NCI-H2196 (cell line): ENCODE measurements around the gene SLN.

Source experiments
- DNase-seq: peaks from one replicate; lab custom pipeline; 2025; ENCODE audit not compliant: unreplicated experiment; lab: John Stamatoyannopoulos, UW

The SLN gene

DNA sequence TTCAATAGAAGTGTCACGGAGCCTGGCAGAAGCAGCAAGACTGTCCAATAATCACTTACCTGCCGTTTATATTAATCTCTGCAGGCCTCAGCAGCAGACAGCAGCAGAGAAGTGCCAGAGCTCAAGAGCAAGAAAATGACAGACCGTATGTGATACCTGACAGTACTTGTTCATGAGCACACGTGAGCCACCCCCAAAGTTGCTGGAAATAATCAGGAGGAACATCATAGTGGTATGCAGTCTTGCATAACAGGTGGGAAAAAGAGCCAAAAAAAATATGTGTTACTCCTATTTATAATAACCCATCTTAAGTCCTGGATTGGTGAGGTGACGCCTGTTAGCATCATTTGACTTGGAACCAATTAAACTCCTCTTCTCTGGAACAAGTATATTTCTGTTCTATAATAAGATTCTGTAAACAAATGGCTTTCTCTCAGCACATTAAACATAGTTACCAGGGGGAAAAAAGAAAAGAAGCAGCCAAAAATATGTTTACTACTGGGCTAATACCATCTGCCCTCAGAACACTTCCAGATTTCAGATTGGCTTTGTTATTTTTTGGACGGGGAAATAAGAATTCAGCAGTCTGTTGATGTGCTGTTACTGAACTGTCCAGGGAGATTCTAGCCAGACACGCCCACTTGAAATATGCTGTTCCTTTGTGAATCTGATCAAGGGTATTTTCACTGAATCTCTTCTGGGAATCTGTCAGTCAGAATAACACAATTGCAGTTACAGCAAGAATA, 7.9 kb upstream of the SLN start:
- DNase-seq, result no peak

DNA sequence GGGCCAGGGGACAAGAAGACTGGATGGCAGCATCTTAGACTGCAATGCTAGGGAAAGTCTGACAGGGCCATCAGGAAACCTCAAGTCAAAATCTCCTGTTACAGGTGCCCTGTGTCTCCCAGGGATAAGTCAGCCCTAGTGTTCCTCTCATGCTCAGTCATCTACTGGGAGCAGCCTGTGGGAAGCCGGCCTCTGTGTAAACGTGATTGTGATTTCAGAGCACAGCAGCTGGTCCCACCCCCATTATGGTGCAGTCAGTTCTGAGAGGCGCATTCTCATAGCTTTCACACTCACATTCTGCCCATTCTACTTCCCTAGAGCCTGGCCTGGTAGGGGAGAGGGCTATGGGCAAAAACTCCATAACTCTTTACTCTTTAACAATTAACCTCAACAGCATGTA, 7.2 kb upstream of the SLN start:
- DNase-seq, result no peak

DNA sequence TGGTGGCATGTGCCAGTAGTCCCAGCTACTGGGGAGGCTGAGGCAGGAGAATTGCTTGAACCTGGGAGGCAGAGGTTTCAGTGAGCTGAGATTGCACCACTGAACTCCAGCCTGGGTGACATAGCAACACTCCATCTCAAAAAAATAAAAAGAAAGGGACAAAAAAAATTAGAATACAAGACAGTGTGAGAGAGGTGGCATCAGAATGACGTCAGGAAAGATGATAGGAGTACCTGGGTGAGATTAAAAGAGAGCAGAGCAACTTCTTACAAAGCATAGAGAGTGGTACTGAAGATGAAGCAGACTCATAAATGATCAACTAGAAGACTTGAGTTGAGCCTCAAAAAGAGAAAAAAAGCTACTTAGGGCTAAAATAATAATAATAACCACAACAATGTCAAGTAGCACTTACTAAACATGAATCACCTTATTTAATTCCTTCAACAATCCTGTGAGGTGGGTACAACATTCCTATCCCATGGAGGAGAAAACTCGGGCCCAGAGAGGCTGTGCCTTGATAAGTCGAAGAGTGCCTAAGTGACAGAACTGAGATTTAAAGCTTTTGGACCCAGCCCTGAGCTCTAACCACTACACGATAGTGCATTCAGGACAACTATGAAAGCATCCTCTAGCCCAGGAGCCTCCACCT, 5.2 kb upstream of the SLN start:
- DNase-seq, result no peak

DNA sequence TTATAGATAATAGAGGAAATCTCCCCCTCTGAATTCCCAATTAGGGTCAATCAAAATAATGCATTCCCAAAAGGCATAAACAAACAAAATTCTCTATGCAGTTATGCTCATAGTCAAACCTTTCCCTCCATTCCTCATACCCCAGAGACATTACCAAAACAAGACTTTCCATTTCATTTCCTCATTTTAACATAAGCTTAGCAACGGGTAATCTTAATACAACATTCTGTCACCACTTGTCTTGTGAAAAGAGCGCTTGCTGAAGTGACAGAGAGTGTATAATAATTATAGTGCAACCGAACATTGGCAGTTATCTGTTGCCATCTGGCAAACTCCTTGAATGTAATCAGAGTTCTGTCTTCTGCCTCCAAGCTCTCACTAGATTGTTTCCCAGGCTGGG, 1.2 kb upstream of the SLN start:
- DNase-seq, result no peak

DNA sequence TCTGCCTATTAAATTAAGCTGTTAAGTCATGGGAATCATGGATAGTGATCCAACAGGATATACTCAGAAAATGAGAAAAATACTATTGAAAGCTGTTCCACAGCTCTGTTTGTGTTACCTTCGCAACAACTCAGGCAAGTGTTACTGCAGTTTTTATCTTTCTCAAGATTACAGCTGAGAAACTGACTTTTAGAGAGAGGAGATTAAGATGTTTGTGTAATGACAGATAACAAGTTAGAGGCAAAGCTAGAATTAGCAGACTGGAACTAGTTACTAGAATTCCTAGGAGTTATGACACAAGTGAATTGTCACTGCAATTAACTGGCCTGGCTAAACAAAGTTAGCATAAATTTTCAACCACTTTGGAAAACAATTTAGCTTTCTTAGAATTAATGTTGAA, 1.6 kb downstream of the SLN start:
- no peak for DNase-seq

DNA sequence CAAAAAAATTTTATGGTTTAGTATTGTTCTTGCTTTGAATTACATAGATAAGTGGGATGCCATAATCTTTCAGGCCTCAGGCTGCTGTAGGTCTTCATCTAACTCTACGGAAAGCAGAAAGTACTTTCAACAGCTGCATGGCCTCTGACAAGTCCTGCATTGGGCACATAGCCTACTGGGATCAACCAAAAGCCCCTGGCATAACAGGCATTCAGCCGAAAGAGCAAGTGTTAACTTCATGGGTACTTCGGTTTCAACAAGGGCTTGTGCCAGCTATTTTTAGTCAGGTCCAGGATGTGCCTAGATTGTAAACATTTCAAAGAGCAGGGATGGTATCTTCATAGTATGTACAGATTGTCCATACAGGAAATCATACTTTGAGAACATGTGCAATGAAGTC, 3.1 kb downstream of the SLN start:
- DNase-seq, result no peak

DNA sequence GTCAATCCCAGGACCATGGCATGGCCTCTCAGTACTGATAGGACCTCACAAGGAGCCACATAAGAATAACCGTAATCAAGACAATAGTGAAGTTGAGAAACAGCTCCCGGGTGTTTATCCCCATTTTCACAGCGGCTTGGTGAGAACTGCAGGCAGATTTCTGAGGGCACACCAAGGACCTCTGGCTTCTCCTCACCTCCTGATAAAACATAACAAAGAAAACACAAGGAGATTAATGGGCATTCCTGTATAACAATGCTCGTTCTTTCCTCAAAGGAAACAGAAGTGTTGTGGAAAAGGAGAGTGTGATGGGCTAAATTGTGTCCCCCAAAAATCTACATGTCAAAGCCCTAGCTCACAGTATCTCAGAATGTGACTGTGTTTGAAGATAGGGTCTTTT, 4.0 kb downstream of the SLN start:
- no peak for DNase-seq

DNA sequence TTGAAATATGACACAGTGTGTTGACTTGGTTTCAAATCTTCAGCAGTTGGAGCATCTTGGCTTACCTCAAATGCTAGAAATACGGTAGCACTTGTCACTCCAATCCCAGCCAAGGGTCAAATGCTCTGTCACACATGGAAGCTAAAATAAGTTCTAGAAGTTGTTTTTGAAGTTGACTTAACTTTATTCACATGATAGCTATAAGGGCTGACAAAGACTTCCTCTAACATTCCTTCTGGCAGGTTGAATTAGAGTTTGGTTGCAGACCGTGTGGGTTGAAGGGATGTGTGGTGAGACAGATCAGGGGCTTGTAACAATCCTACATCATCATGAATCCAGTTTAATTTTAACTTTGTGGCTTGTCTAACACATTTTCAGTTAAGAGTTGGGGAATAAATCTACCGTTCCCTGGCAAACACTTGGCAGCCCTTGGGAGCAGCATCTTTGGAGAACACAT, 4.6 kb downstream of the SLN start:
- no peak for DNase-seq

DNA sequence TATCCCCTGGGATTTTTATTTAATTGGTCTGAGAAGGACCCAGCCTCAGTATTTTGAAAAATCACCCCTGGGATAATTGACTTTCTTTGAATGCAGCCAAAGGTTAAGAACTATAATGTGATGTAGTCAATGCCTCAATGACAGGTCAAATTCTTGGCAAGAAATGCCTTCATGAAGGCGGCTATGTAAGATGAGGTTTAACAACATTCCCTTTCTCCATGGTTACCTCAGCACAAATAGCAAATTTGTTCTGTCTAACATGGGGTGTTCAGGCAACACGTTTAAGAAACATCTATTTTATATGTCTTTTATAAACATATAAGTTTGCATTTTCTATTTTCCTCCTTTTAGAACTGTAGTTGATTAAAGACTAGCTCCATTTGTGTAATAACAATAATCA, 5.3 kb downstream of the SLN start:
- no peak for DNase-seq

DNA sequence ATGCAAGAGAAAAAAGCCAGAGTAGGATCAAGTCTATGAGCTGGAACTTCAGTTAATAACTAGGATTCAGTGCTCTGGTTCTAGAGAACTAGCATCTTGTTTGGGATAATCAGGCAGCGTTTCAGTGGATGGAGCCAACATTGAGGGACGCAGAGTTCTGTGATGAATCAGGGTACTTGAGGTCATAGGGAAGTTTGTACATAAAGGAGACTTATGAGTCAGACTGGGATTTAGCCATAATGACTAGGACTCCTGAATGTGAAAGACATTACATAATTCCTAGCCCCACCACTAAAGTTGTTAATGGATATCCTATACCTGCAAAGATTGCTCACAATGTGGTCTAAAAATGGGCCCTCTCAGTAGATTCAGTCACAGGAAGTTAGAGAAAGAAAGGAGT, 6.8 kb downstream of the SLN start:
- no peak for DNase-seq

DNA sequence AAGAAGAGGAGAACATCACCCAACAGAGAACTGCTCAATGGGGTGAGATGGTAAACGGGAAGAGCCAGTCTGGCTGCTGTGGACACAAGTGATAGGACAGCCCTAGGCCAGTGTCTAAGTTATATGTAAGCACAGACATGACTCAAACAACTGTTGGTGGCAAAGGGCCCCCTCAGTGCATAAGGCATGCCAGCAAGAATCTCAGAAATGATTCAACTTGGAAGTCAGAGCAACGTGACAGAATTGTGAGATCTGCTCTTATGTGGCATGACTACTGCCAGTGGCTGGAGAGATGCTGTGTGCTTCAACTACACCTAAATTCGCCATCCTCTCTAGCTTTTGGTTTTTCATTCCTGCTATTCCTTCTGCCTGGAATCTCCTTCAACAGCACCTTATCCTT, 7.4 kb downstream of the SLN start:
- no peak for DNase-seq

DNA sequence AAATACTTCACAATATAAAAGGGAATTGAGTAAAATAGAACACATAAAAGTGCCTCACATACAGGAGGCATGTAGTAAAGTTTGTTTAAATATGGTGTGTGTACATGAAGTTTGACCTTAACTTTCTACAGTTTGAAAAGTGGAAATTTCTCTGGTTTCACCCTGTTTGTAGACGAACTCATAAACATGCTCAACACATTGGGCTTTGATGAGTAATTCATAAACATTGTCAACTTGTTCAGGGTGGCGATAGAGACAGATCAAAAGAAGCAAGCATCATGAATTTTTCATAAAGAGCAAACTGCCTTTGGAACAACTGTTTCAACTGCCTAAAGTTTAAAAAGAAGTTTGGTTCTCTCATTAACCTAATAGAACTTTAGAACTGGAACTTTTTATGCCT, 9.1 kb downstream of the SLN start:
- DNase-seq, result no peak

DNA sequence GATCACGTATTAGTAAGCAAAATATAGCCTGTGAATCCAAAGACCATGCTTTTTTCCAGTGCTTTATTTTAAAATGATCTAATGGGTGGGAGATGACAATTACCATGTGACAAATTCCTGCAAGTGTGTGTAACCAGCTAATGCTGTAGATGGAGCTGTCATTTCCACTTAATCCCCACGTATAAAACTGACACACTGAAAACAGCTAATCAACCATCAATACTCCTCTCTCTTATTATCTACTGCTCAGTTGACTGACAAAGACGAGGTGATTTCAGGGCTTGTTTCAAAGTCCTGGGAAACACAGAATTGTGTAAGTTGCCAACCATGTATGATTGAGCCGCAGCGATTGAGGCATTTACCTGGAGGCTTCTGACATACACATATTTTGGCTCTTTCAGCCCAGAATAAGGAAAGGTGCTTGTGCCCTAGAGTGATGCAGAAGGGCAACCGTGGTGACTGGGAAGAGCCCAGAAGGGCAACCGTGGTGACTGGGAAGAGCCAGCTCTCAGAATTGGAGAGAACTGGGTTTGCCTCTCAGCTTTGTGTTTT, 9.7 kb downstream of the SLN start:
- DNase-seq, result no peak

DNA sequence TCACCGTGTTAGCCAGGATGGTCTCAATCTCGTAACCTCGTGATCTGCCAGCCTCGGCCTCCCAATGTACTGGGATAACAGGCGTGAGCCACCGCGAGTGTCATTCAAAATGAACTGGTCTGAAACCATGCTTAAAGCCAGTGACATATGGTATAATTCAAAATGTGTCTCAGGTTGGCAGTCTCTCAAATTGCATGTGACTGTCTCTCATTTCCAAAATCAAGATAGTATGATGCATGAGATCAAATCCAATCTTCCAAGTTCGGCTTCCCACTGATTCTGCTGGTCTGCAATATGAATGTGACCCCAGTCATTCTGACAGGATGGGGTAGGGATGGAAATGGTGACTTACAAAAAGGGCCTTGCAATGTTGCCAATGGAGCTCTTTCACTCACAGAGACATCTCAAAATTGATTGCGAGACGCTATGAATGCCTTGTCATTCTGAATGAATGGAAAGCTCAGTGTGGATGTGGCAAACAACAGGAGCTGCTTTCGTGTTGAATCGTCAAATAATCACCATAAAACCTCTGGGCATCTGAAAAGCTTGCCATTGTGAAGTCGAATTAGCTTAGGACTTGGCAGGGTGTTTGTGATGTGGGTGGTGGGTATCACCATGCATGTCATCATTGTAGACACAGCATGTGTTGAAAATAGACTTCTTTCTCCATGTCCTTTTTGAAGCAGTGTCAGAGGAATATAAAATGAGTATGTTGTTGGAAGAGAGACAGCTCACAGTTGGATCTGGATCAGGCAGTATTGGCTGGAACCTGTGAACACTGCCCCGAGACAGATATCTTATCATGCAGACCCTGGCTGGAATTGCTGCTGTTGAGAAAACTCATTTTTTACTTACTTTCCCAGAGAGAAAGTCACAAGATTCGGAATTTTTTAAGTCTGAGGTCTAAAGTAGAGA, 12.2 kb downstream of the SLN start:
- no peak for DNase-seq

DNA sequence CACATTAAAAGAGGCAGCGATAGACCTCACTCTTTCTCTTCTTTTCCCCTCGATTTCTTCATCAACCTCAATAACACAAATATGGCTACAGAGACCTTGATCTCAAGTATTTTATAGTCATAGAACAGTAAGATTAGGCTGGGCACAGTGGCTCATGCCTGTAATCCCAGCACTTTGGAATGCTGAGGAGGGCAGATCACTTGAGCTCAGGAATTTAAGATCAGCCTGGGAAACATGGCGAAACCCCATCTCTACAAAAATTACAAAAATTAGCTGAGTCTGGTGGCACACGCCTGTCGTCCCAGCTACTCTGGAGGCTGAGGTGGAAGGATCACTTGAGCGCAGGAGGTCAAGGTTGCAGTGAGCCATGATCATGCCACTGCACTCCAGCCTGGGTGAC, 14.6 kb downstream of the SLN start:
- DNase-seq, result no peak

DNA sequence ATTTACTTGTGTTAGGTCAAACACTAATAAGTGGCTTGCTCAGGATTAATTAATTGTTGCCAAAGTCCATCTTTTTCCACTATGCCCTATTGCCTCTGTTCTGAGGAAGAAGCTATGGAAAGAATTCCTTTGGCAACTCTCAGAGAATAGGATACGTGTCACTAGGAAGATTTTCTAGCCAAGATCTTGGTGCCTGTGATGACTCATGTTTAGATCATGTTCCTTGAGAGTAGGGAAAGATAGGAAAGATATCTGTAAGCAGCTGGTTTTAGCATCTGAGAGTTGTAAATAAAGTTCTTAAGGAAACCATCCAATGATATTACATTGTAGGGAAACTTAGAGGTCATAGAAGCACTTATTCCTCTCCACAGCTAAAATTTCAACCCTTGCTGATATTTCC, 15.7 kb downstream of the SLN start:
- DNase-seq, result no peak

DNA sequence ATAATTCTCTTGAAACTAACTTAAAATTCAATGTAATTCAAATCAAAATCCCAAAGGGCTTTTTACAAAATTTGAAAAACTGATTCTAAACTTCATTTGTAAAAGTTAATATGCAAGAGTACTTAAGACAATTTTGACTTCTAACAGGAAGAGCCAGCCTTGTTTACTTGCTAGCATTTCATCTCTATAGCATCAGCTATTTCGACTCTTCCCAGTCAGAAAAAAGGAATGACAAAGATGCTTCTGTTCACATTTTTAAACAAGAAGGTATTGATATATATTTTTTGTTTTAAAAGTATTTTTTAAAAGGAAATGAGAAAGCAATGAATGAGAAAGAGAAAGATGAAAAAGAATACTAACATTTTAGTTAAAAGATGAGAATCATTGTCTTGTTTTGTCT, 16.4 kb downstream of the SLN start:
- no peak for DNase-seq

DNA sequence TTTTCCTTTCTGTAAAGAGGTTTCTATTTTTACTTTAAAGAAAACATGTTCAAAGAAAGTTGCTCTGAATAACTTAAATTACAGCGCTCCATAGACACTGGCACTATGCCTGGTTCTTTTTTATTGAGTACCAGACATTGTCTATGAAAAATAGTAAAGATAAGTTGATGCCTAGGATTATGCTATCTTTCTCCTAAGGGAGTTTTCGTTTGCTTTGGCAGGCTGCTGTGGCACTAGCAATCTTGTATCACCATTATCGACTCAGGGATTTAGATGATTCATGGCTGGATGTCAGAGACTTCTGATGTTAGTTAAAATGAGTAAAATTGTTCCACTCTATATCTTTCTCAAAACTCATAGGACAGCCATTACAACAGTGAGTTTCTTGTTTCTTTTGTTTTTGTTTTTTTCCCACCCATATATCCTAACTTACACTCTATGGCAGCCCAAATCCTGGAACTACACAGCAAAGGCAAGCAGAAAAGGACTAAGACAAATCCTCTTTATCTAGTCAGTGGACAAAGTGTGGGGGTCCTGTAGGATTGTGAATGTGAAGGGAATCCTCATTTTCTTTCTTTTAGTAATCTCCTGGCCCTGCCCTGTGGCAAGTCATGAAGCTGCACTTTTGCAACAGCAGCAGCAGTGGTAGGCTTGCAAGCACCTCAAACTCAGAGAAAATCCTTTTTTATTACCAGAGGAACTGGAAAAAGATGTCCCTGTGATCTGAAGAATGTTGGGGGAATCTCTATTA, 20.7 kb downstream of the SLN start:
- DNase-seq, result no peak

DNA sequence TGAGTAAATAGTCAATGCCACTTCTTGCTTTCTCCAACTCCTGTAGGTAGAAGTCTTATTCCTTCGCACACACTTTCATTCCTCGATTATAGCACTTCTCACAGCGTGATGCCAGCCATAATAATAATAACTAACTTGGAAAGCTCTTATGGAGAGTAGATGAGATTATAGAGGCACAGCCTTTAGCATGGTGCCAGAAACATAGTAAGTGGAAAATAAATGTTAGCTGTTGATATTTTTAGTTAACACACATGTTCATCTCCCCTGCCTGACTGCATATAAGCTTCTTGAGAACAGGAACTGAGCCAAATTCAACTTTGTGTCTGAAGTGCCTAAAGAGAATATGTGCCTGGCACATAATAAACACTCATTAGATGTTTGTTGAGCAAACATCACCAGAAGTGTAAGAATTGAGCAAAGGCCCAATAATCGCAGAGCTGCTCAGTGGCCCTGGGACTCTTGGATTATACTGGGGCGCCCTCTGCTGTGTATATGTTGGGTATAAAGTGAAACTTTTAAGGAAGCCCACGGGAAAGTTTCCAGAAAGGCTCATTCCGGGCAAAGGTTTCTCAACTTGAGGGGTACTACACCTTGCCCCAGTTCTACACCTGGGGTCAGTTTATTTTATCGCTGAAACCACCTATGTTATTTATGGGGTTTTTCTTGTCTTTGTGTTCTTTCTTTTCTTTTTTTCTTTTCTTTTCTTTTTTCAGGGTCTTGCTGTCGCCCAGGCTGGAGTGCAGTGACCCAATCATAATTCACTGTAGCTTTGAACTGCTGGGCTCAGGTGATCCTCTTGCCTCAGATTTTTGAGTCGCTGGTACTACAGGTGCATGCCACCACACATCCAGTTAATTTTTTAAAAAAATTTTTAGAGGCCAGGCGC, 22.3 kb downstream of the SLN start:
- DNase-seq, result peak; percentile 71
